IPS-15b (cell line): Measurements from ENCODE around the gene BCAS3.

Experiments
- H3K27me3 ChIP-seq: one replicate; pipeline ENCODE4 v1.6.1; 2013; ENCODE audit warnings: low read length; ENCODE audit not compliant: control insufficient read depth, insufficient read depth
- H3K36me3 ChIP-seq: one replicate; pipeline ENCODE4 v1.6.1; 2013; ENCODE audit warnings: low read length; ENCODE audit not compliant: control insufficient read depth, insufficient read depth
- H3K4me1 ChIP-seq: one replicate; pipeline ENCODE4 v1.6.1; 2013; ENCODE audit warnings: mild to moderate bottlenecking, low read length; ENCODE audit not compliant: control insufficient read depth, insufficient read depth
- H3K4me3 ChIP-seq: one replicate; pipeline ENCODE4 v1.5.1; 2013; ENCODE audit warnings: low read depth, low read length
- H3K9ac ChIP-seq: one replicate; pipeline ENCODE4 v1.6.1; 2013; ENCODE audit warnings: low read depth, mild to moderate bottlenecking, low read length
- H3K9me3 ChIP-seq: one replicate; pipeline ENCODE4 v1.6.1; 2013; ENCODE audit warnings: mild to moderate bottlenecking, low read length; ENCODE audit not compliant: control insufficient read depth, insufficient read depth

Gene BCAS3

DNA sequence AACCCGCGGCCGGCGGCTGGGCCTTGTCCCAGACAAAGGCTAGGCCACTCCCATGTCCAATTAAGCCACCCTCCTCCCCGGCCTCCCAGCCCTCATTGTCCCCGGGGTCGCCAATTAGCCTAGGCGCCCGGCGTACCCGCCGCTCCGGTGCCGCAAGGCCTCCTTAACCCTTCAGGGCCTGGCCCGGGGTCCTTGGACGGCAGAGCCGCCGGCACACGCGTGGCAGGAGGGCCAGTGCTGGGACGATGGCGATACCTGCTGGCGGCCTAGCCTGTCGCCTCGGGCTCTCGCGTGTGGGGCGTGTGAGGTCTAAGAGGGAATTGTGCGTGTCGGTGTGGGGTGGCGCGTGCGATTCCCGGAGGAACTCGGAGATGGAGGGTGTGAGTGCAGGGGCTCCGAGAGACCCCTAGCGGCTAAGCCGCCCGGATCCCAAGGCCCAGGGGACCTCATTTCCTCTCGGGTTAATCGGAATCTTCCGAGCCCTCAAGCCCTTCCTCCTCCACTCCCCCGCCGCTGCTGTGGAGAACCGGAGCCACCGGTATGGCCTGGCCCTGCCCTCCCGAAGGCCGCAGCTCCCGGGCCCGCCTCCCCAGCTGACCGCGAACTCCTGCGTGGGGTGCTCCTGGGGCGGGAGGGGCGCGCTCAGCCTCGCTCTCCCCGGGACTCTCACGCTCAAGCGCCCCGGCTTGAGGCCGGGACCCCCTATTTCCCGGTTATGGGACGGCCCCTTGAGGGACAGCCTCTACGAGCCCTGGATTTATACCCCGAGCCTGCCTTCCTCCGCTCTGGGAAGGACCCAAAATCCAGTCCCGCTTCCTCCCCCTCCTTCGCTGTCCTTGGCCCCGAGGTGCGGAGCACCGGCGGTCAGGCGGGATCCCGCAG is 733.9 kb downstream of the BCAS3 start:
- Histone ChIP-seq H3K9me3 (no peaks in the 10 kb centered on the region), H3K4me3 (peak overlapping the region; percentile 67), H3K9ac (no peak overlapping the region), H3K4me1 (peaks cover 4% of the 10 kb centered on the region), H3K36me3 (no peaks in the 10 kb centered on the region), H3K27me3 (peaks cover 87% of the 10 kb centered on the region)

DNA sequence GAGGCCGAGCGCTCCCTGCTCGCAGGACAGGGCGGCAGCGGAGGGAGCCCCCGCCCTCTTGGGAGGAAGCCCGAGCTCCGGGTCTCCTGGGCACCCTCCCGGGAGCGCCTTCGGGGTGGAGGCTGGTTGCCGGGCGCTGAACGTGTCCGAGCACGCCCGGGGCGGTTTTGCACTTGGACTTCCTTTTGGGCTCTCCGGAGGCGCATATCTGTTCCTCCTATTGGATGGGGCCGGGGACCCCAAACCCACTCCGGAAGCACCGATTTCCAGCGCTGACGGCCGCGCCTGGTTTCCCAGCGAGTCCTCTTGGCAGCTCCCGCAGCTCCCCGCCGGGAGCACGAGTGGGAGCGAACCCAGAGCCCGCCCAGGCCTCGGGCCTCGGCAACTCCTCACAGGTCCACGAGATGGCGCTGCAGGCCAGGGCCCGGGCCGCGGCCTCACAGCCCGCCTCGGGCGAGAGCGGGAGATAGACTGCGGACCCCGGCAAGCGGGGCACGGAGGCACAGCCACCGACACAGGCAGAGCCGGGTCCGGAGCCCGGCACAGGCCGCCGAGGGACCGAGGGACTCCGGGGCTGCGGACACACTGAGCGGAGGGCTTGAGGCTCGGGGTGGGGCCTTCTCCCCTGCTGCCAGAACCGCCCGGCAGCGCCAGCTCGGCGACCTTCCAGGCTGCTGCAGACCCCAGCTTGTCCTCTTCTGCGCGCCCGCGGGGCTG is 734.6 kb downstream of the BCAS3 start:
- peak overlapping the region; percentile 67 for H3K4me3 ChIP-seq
- H3K4me1 ChIP-seq = peaks cover 4% of the 10 kb centered on the region
- no peak overlapping the region for H3K9ac ChIP-seq
- no peaks in the 10 kb centered on the region for H3K36me3 ChIP-seq
- H3K9me3 ChIP-seq = no peaks in the 10 kb centered on the region
- peaks cover 84% of the 10 kb centered on the region for H3K27me3 ChIP-seq

DNA sequence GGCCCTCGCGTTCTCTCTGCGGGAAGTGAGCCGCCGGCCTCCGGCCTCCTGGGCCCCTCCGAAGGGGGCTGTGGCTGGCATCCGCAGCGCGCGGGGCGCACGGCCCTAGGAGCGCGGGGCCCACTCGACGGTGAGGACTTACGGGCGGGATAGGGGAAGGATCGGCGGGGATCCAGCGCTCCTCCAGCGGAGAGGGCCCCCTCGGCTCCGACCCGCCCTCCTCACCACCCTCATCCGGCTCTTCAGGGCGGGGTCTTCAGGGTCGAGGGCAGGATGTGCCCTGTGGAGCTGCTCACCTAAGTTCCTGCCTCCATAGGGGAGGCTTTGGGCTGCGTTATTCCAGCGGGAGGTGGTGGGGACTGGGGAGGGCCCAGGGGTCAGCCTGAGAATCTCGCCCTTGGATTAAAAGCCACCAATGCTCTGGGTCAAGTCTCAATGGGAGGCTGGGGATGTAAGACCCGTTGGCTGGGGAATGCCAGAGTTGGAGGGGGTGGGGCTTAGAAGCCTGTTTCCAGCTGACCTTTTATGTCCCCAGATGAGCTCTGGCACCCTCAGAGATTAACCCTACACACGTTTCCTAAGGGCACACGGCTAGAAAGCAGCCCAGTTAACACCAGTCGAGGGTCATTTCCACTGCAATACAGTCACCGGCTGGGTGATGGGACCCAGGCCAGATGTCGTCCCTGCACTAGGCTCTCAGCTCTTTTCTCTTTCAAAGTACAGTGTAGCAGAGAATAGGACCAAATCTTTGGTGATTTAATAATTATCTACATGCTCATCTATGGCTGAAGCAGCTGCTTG is 735.4 kb downstream of the BCAS3 start:
- H3K27me3 ChIP-seq = peaks cover 82% of the 10 kb centered on the region
- H3K4me1 ChIP-seq = peaks cover 4% of the 10 kb centered on the region
- no peak overlapping the region for H3K9ac ChIP-seq
- H3K4me3 ChIP-seq = peak overlapping the region; percentile 67
- H3K36me3 ChIP-seq = no peaks in the 10 kb centered on the region
- no peaks in the 10 kb centered on the region for H3K9me3 ChIP-seq

DNA sequence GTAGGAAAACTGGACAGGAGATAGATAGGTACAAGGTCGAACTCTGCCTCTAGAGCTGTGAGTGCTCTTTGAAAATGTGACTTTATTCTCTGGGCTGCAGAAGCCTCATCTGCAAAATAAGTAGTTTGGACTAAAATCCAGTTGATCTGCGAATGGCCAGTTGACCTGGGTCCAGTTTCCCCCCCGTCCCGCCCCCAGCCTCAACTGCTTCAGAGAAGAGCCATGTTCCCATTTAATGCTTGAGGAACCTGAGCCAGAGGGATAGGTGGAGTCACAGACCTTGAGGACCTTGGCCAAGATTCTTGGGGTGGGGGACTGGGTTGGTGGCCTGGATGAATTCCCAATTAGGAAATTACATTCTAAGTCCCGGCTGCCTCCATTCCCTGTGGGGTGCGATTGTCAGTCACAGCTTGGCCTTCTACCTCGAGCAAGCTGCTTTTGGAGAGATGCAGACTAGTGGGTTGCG is 736.0 kb downstream of the BCAS3 start:
- peaks cover 78% of the 10 kb centered on the region for H3K27me3 ChIP-seq
- H3K4me3 ChIP-seq = peak overlapping the region; percentile 67
- no peaks in the 10 kb centered on the region for H3K36me3 ChIP-seq
- no peaks in the 10 kb centered on the region for H3K9me3 ChIP-seq
- H3K9ac ChIP-seq = no peak overlapping the region
- H3K4me1 ChIP-seq = peaks cover 4% of the 10 kb centered on the region

DNA sequence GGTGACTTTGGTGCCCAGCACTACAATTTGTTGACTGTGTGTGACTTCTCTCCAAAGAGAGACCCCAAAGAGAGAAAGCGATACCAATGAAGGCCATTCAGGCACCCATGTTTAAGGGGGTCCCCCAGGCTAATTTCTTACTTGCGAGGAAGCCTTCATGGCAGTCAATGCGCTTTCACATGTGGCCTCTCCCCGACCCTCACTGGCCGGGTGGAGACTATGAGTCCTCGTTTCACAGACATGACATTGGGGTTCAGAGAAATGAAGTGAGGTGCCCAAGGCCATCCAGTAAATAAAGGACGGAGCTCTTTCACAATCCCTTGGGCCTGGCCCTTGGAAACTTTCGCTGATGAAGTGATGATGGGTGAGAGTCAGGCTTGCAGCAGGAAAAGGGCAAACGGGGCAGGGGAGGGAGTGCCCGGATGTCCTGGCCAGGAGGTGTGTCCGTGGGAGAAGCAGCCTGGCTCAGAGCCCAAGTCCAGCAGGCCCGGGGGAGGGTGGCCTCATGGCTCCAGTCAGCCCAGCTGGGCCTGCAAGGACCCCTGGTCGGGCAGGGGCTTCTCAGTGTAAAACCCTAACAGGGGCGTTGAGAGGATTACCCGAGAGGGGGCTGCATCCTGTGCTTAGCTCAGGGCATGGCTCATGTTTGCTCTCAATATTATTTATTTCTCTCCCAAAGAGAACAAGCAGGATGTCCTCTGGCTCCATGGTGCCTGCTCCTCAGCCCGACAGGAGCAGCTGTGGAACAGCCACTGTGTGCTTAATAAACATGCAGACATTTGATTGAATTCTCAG is 736.7 kb downstream of the BCAS3 start:
- Histone ChIP-seq H3K27me3 (peaks cover 76% of the 10 kb centered on the region), H3K9me3 (no peaks in the 10 kb centered on the region), H3K4me3 (no peak overlapping the region), H3K4me1 (peaks cover 4% of the 10 kb centered on the region), H3K9ac (no peak overlapping the region), H3K36me3 (no peaks in the 10 kb centered on the region)

DNA sequence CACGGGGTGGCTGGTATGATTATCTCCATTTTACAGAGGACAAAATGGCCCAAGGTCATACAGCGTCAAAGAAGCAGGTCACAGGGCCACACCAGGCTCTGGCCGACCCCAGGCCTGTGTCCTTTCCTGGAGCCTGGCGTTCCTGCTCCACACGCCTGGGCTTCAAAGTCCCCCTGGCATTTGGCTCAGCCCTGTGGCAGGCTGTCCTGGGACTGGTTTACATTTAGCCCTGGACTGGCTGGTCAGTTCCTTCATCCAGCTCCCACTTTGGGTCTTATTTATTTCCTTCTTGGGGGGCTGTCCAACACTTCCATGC is 737.2 kb downstream of the BCAS3 start:
- peaks cover 4% of the 10 kb centered on the region for H3K4me1 ChIP-seq

DNA sequence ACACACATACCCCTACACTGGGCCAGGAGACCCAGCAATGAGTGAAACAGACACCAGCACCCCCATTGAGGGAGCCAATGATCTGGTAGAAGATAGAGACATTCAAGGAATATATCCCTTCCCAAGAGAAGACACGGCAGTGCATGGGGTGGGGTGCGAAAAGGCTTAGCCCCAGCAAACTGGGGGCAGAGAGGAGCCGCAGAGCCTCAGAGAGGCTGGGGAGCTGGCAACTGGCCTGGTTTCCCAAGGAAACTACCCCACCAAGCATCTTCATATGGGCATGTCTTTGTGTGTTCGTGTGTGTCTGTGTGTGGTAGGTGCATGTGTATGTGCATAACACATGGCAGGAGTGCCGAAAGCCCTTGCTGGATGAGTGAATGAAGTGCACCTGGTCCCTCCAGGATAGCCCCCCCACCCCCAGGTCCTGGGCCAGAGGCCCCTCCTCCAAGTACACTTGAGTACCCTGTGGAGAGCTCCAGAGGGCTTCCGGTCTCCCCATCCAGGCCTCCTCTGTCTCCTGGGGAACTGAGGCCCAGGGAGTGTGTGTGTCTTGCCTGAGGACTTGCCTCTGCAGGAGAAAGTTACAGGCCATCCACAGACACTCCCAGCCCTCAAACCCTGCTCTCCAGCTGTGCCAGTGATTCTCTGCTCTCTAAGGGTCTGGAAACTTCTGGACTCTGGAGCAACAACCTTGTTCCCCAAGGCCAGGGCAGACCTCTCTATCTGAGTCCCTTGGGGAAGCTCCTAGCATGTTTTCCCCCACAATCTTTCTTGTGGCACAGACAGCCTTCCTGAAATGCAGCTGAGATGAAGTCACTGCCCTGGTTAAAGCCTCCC is 737.9 kb downstream of the BCAS3 start:
- Histone ChIP-seq H3K4me1 (peaks cover 4% of the 10 kb centered on the region), H3K9me3 (no peaks in the 10 kb centered on the region), H3K9ac (no peak overlapping the region), H3K36me3 (no peaks in the 10 kb centered on the region), H3K4me3 (peak overlapping the region; percentile 52), H3K27me3 (peaks cover 75% of the 10 kb centered on the region)

More for the DNA sequence above, 737.2 kb downstream of the BCAS3 start:
- Histone ChIP-seq H3K27me3 (peaks cover 77% of the 10 kb centered on the region), H3K4me3 (no peak overlapping the region), H3K9ac (no peak overlapping the region), H3K36me3 (no peaks in the 10 kb centered on the region), H3K9me3 (no peaks in the 10 kb centered on the region)

DNA sequence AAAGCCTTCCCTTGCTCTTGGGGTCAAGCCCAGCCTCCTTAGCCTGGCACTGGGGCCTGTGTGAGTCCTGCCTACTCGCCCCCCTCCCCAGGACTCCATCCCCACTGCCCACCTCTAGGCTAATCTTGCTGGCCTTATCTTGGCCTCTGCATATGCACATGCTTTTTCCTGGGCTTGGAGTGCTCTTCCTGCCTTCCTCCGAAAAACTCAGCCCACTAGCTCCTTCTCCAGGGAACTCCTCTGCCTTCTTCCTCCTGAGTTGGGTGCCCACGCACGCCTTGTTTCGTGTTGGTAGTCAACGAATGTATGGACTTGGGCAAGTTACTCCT is 738.5 kb downstream of the BCAS3 start:
- peaks cover 74% of the 10 kb centered on the region for H3K27me3 ChIP-seq
- H3K9ac ChIP-seq = no peak overlapping the region
- H3K36me3 ChIP-seq = no peaks in the 10 kb centered on the region
- peak overlapping the region; percentile 52 for H3K4me3 ChIP-seq
- peaks cover 4% of the 10 kb centered on the region for H3K4me1 ChIP-seq
- H3K9me3 ChIP-seq = no peaks in the 10 kb centered on the region

DNA sequence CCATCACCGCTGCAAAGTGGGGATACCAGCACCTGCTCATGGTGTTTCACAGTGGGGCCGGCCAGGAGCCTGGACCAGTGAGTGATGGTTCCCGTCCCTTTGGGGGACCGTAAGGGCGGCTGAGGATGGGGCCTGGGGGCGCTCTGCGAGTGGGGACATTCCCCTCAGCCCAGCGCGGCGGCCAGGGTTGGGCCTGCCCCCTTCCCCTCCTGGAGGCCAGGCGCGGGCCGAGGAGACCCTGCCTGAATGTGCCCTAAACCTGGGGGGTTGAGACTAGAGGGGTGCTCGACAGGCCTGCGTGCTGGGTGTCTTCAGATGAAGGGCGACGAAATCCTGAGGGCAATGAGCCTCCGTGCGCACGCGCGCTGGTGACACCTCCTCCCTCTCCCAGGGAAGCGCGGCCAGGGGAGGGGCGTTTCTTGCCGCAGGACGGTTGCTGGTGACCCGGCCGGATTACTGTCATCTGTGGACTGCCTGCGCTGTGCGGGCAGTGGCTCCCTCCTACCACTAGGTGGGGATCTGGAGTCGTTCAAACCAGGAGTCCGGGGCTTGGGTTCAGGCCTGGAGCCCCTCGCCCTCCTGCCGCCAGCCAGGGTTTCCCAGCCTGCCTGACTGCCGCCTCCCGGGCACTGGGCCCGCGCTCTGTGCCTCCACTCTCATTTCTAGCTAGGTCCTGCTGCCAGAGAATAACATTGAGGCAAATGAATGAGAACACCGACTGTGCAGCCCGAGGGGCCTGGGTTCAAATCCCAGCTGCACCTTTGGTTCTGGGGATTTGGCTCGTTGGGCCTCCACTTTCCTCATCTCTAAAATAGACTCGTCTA is 739.1 kb downstream of the BCAS3 start:
- no peaks in the 10 kb centered on the region for H3K36me3 ChIP-seq
- H3K27me3 ChIP-seq = peaks cover 73% of the 10 kb centered on the region
- H3K4me3 ChIP-seq = peak overlapping the region; percentile 52
- H3K4me1 ChIP-seq = peaks cover 4% of the 10 kb centered on the region
- H3K9ac ChIP-seq = no peak overlapping the region
- H3K9me3 ChIP-seq = no peaks in the 10 kb centered on the region

DNA sequence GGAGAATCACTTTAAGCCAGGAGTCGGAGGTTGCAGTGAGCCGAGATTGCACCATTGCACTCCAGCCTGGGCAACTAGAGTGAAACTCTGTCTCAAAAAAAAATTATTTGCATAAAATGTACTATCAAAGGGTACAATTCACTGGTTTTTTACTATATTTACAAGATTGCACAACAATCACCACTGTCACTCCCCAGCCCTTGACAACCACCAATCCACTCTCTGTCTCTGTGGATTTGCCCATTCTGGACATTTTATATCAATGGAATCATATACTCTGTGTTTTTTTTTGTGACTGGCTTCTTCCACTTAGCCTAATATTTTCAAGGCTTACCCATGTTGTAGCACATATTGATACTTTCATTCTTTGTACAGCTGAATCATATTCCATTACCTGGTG is 740.8 kb downstream of the BCAS3 start:
- no peak overlapping the region for H3K4me3 ChIP-seq

More for the DNA sequence above, 740.8 kb downstream of the BCAS3 start:
- Histone ChIP-seq H3K27me3 (peaks cover 73% of the 10 kb centered on the region), H3K4me1 (peaks cover 1% of the 10 kb centered on the region), H3K9ac (no peak overlapping the region), H3K36me3 (no peaks in the 10 kb centered on the region), H3K9me3 (no peaks in the 10 kb centered on the region)
